ENCODE data around the gene PEF1.

DNA sequence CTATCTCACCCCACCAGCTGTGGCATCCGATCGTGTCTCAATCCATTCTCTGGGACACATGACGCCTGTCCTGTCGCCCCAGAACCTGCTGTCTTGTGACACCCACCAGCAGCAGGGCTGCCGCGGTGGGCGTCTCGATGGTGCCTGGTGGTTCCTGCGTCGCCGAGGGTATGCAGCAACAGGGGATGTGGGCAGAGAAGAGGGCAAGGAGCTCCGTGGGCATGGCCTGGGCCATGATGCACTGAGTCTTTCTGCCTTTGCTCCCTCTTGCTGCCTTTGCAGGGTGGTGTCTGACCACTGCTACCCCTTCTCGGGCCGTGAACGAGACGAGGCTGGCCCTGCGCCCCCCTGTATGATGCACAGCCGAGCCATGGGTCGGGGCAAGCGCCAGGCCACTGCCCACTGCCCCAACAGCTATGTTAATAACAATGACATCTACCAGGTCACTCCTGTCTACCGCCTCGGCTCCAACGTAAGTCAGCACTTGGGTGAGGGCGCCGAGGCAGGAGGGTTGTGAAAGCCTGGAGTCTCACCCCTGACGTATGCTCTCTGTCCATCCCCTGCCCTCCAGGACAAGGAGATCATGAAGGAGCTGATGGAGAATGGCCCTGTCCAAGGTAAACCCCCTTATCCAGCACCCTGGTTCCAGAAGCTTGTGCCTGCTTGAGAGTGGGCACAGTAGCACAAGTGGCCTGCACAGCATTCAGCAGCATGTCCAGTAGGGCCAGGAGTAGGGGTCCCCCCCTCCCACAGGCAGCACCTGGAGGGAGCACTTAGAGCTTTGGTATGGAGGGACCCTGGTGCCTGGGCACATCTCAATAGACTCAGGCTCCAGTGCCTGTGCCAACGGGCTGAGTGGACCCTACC lies 59.6 kb downstream of the PEF1 start:
- TF ChIP-seq EZH2 (IDR thresholded peaks at IDR 0.05; ENCODE audit: borderline replicate concordance, low read depth, low read length, poor library complexity, severe bottlenecking), result no peak
- TF ChIP-seq, protein P1, sequence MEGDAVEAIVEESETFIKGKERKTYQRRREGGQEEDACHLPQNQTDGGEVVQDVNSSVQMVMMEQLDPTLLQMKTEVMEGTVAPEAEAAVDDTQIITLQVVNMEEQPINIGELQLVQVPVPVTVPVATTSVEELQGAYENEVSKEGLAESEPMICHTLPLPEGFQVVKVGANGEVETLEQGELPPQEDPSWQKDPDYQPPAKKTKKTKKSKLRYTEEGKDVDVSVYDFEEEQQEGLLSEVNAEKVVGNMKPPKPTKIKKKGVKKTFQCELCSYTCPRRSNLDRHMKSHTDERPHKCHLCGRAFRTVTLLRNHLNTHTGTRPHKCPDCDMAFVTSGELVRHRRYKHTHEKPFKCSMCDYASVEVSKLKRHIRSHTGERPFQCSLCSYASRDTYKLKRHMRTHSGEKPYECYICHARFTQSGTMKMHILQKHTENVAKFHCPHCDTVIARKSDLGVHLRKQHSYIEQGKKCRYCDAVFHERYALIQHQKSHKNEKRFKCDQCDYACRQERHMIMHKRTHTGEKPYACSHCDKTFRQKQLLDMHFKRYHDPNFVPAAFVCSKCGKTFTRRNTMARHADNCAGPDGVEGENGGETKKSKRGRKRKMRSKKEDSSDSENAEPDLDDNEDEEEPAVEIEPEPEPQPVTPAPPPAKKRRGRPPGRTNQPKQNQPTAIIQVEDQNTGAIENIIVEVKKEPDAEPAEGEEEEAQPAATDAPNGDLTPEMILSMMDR (conservative IDR thresholded peaks at IDR 0.05; ENCODE audit: low read depth, low read length), result no peak

All from A673 (cell line).